Suprapubic skin (tissue), 4 donors: ENCODE data around the gene HAUS7. TPM values are rescaled to one million over a fixed set of nuclear protein-coding genes. Genes with fewer than 3 reads are reported as not detected.

Source experiments
- DNase-seq, 2 donors: peaks; one replicate each; pipeline ENCODE4 v3.0.0-alpha.2; 2019; ENCODE audit warnings: low spot score in 2 of 2
- H3K27ac ChIP-seq: fragments of 200-600 bp; sonication (generic); one replicate; pipeline ENCODE4 v1.5.1; 2019
- H3K27me3 ChIP-seq: fragments of 200-600 bp; sonication (generic); one replicate; pipeline ENCODE4 v1.5.1; 2019
- H3K36me3 ChIP-seq: fragments of 200-600 bp; sonication (generic); one replicate; pipeline ENCODE4 v1.5.1; 2019
- H3K4me1 ChIP-seq: fragments of 200-600 bp; sonication (generic); one replicate; pipeline ENCODE4 v1.5.1; 2019
- H3K4me3 ChIP-seq: fragments of 200-600 bp; sonication (generic); one replicate; pipeline ENCODE4 v1.5.1; 2019; ENCODE audit warnings: mild to moderate bottlenecking
- H3K9me3 ChIP-seq: fragments of 200-600 bp; sonication (generic); one replicate; pipeline ENCODE4 v1.5.1; 2019
- CTCF ChIP-seq, 2 donors: fragments of 200-600 bp in 1 of 2; fragments of 450-650 bp in 1 of 2; sonication (generic) in 1 of 2; IDR thresholded peaks; one replicate each; pipeline ENCODE4 v1.5.1; 2016 to 2019; ENCODE audit warnings: antibody characterized with exemption in 2 of 2, mild to moderate bottlenecking in 1 of 2, moderate library complexity in 1 of 2
- EP300 ChIP-seq: sonication (generic); formaldehyde crosslinking; IDR thresholded peaks from one replicate; pipeline ENCODE4 v1.6.1; 2017; ENCODE audit warnings: antibody characterized with exemption
- POLR2A ChIP-seq, 2 donors: fragments of 450-650 bp; IDR thresholded peaks; one replicate each; pipeline ENCODE4 v1.6.1; 2017; ENCODE audit warnings: antibody characterized with exemption in 2 of 2, mild to moderate bottlenecking in 2 of 2, moderate library complexity in 2 of 2
- POLR2AphosphoS5 ChIP-seq, 3 donors: sonication (generic); formaldehyde crosslinking; IDR thresholded peaks; one replicate each; pipeline ENCODE4 v1.6.1; 2017; ENCODE audit warnings: antibody characterized with exemption in 3 of 3
- WGBS: methylation state at CpG from one replicate; pipeline ENCODE4 v1.1.5; 2018; 5-methylcytosine and 5-hydroxymethylcytosine counted together
- total RNA-seq, 4 donors: library from RNA; depleted of rRNA; stranded (reverse); fragments of >200 nt; gene quantifications; one replicate each; pipeline ENCODE4 v1.1.0, GENCODE V29; 2016

Gene HAUS7
- total RNA-seq, 4 donors from 2014 or later = 16.4 to 43.4 (median 18.9) TPM

- 80% methylated on average over 2 of the region's 23 CpGs for WGBS
- no peak for DNase-seq
- Histone ChIP-seq H3K4me1 (peaks cover 26% of the 10 kb centered on the region), H3K36me3 (no peaks in the 10 kb centered on the region), H3K27me3 (no peaks in the 10 kb centered on the region), H3K4me3 (no peak overlapping the region), H3K9me3 (no peaks in the 10 kb centered on the region), H3K27ac (no peak overlapping the region)
- TF ChIP-seq CTCF (IDR thresholded peaks at IDR 0.05) = no peak
- TF ChIP-seq EP300 = no peak
- no peak for TF ChIP-seq POLR2A (IDR thresholded peaks at IDR 0.05)
- TF ChIP-seq POLR2AphosphoS5 (IDR thresholded peaks at IDR 0.05) = no peak
Measured at GRCh38 chrX:153482376-153483015, 12.1 kb upstream of the HAUS7 start.

- WGBS = 45% methylated on average over 4 of the region's 13 CpGs
- H3K36me3 ChIP-seq = no peaks in the 10 kb centered on the region
- DNase-seq = no peak
- H3K27me3 ChIP-seq = no peaks in the 10 kb centered on the region
- H3K4me3 ChIP-seq = no peak overlapping the region
- TF ChIP-seq EP300 (no peak), POLR2A (IDR thresholded peaks at IDR 0.05) (no peak), CTCF (IDR thresholded peaks at IDR 0.05) (no peak), POLR2AphosphoS5 (IDR thresholded peaks at IDR 0.05) (no peak)
- H3K4me1 ChIP-seq = peaks cover 32% of the 10 kb centered on the region
- no peaks in the 10 kb centered on the region for H3K9me3 ChIP-seq
- H3K27ac ChIP-seq = no peak overlapping the region
Measured at GRCh38 chrX:153481043-153481442, 10.7 kb upstream of the HAUS7 start.

- WGBS = 83% methylated on average over 10 of the region's 16 CpGs
- no peak for TF ChIP-seq POLR2A (IDR thresholded peaks at IDR 0.05)
- TF ChIP-seq EP300 = no peak
- no peak for TF ChIP-seq POLR2AphosphoS5 (IDR thresholded peaks at IDR 0.05)
- TF ChIP-seq CTCF (IDR thresholded peaks at IDR 0.05) = no peak
- H3K27ac ChIP-seq = no peak overlapping the region
Measured at GRCh38 chrX:153478746-153479145, 8.4 kb upstream of the HAUS7 start.

GRCh38 chrX:153477901-153478300 is 7.5 kb upstream of the HAUS7 start:
- DNase-seq = no peak
- Histone ChIP-seq H3K27ac (no peak overlapping the region), H3K36me3 (no peaks in the 10 kb centered on the region), H3K9me3 (no peaks in the 10 kb centered on the region), H3K4me3 (no peak overlapping the region), H3K4me1 (peaks cover 50% of the 10 kb centered on the region), H3K27me3 (no peaks in the 10 kb centered on the region)
- 60% methylated on average over 8 of the region's 9 CpGs for WGBS
- TF ChIP-seq POLR2A (IDR thresholded peaks at IDR 0.05) = no peak
- no peak for TF ChIP-seq CTCF (IDR thresholded peaks at IDR 0.05)
- no peak for TF ChIP-seq POLR2AphosphoS5 (IDR thresholded peaks at IDR 0.05)
- no peak for TF ChIP-seq EP300

More at GRCh38 chrX:153478746-153479145, 8.4 kb upstream of the HAUS7 start:
- no peak for DNase-seq
- H3K27me3 ChIP-seq = no peaks in the 10 kb centered on the region
- peaks cover 50% of the 10 kb centered on the region for H3K4me1 ChIP-seq
- no peak overlapping the region for H3K4me3 ChIP-seq
- H3K9me3 ChIP-seq = no peaks in the 10 kb centered on the region
- H3K36me3 ChIP-seq = no peaks in the 10 kb centered on the region

GRCh38 chrX:153477364-153477857 is 7.0 kb upstream of the HAUS7 start:
- TF ChIP-seq POLR2A (IDR thresholded peaks at IDR 0.05) = no peak
- TF ChIP-seq POLR2AphosphoS5 (IDR thresholded peaks at IDR 0.05) = no peak
- Histone ChIP-seq H3K27me3 (no peaks in the 10 kb centered on the region), H3K9me3 (no peaks in the 10 kb centered on the region), H3K27ac (no peak overlapping the region), H3K4me1 (peaks cover 50% of the 10 kb centered on the region), H3K4me3 (no peak overlapping the region), H3K36me3 (no peaks in the 10 kb centered on the region)
- WGBS = 33% methylated on average over 5 of the region's 11 CpGs
- no peak for DNase-seq
